Measurements from ENCODE around the gene WASHC3. TPM values are rescaled to one million over a fixed set of nuclear protein-coding genes. Genes with fewer than 3 reads are reported as not detected.

WASHC3 gene
- total RNA-seq, 4 donors from 2014 or later: 35.7 to 80.9 (median 47.0) TPM

DNA sequence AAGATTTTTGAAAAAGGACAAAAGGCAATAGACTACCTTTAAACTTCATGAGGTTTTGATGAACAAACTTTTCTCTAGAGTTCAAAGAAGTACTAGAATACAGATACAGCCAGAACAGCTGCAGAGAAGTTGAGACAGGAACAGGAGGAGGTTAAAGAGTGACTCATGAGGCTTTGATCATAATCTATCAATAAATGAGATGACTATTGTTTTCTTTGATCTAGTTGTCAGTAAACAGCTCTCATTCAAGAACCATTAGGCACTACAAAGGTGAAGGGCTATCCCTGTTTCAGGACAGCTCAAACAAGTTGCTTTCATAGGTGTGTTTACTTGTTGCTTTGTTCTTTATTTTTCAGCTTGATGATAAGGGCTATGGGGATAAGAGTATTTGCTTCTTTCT is 2.4 kb downstream of the WASHC3 start:
- DNase-seq: no peak
- no peaks in the 10 kb centered on the region for H3K9me3 ChIP-seq
- no peaks in the 10 kb centered on the region for H3K27me3 ChIP-seq
- TF ChIP-seq POLR2A (IDR thresholded peaks at IDR 0.05): no peak
- TF ChIP-seq CTCF (IDR thresholded peaks at IDR 0.05): no peak
- no peak overlapping the region for H3K4me3 ChIP-seq
- no peak overlapping the region for H3K27ac ChIP-seq
- H3K36me3 ChIP-seq: peaks cover 0 to 21% (median 0%) of the 10 kb centered on the region in 3 donors
- no peaks in the 10 kb centered on the region for H3K4me1 ChIP-seq

- Histone ChIP-seq H3K4me1 (no peaks in the 10 kb centered on the region), H3K27me3 (no peaks in the 10 kb centered on the region), H3K9me3 (no peaks in the 10 kb centered on the region), H3K27ac (no peak overlapping the region), H3K36me3 (peaks cover 0 to 43% (median 0%) of the 10 kb centered on the region in 3 donors), H3K4me3 (no peak overlapping the region)
- TF ChIP-seq POLR2A (IDR thresholded peaks at IDR 0.05) (no peak), CTCF (IDR thresholded peaks at IDR 0.05) (no peak)
- DNase-seq: no peak
Measured at GRCh38 chr12:102054345-102054744, 7.4 kb downstream of the WASHC3 start.

GRCh38 chr12:102053062-102053349 is 8.8 kb downstream of the WASHC3 start:
- H3K36me3 ChIP-seq: peaks cover 0 to 50% (median 0%) of the 10 kb centered on the region in 3 donors
- H3K27ac ChIP-seq: no peak overlapping the region
- TF ChIP-seq CTCF (IDR thresholded peaks at IDR 0.05): no peak
- TF ChIP-seq POLR2A (IDR thresholded peaks at IDR 0.05): no peak
- no peaks in the 10 kb centered on the region for H3K9me3 ChIP-seq
- H3K4me3 ChIP-seq: no peak overlapping the region
- H3K27me3 ChIP-seq: no peaks in the 10 kb centered on the region
- DNase-seq: peak in 1 of 3 donors; percentile 22
- no peaks in the 10 kb centered on the region for H3K4me1 ChIP-seq

DNA sequence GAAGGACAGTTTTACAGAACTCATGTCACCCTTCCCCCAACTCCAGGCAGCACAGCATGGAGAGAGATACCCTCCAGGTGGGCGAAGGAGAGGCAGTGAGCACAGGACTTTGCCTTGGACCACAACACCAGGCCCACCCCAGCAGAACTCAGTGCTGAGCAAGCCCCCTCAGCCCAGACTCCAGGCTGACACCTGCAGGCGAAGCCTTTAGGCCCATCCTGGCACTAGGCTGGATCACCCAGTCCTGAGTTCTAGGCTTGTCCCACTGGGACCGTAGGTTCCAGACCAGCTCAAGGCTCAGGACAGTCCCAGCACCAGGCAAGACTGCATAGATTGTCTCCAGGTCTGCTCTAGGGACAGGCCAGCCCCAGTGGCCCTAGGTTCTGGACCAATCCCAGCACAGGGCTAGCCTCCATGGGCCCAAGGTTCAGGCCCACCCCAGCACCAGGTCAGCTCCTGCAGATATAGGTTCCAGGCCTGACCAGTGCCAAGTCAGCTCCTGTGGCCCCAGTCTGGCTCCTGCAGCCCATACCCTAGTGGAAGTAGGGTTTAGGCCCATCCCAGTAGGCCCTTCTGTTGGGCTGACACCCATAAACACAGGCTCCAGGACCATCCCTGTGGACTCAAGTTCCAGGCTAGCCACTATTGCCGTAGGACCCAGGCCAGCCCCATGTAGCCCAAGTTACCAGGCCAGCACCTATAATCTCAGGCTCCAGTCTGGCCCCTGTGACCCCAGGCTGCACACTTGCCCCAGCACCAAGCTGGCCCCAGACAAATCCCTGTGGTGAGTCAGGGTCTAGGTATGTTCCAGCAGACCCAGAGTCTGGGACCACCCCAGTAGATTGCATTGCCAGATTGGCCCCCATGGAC is 9.4 kb downstream of the WASHC3 start:
- Histone ChIP-seq H3K27ac (no peak overlapping the region), H3K4me1 (no peaks in the 10 kb centered on the region), H3K36me3 (peaks cover 0 to 55% (median 0%) of the 10 kb centered on the region in 3 donors), H3K4me3 (no peak overlapping the region), H3K27me3 (no peaks in the 10 kb centered on the region), H3K9me3 (no peaks in the 10 kb centered on the region)
- TF ChIP-seq CTCF (IDR thresholded peaks at IDR 0.05): no peak
- TF ChIP-seq POLR2A (IDR thresholded peaks at IDR 0.05): no peak
- peak in 1 of 3 donors; percentile 30 for DNase-seq

GRCh38 chr12:102051431-102051965 is 10.3 kb downstream of the WASHC3 start:
- Histone ChIP-seq H3K9me3 (no peaks in the 10 kb centered on the region), H3K27ac (no peak overlapping the region), H3K4me3 (no peak overlapping the region), H3K27me3 (no peaks in the 10 kb centered on the region), H3K36me3 (peaks cover 0 to 58% (median 0%) of the 10 kb centered on the region in 3 donors), H3K4me1 (no peaks in the 10 kb centered on the region)
- TF ChIP-seq CTCF (IDR thresholded peaks at IDR 0.05) (no peak), POLR2A (IDR thresholded peaks at IDR 0.05) (no peak)
- no peak for DNase-seq
